Right renal pelvis (tissue), 4 donors: ENCODE data around the gene TSPYL2. TPM values are rescaled to one million over a fixed set of nuclear protein-coding genes. Genes with fewer than 3 reads are reported as not detected.

Experiments used
- DNase-seq, 4 donors: peaks; one replicate each; pipeline ENCODE4 v3.0.0-alpha.2; 2013; ENCODE audit warnings: low read depth in 4 of 4, low spot score in 3 of 4, missing footprints in 1 of 4
- polyA plus RNA-seq, 4 donors: library from polyadenylated mRNA; unstranded; fragments of 120-200 nt; gene quantifications; one replicate each; pipeline ENCODE4 v1.2.1, GENCODE V29; 2013; ENCODE audit not compliant: insufficient read length in 4 of 4

The TSPYL2 gene
- polyA plus RNA-seq, 4 donors, result 24.3 to 41.1 (median 32.4) TPM

DNA sequence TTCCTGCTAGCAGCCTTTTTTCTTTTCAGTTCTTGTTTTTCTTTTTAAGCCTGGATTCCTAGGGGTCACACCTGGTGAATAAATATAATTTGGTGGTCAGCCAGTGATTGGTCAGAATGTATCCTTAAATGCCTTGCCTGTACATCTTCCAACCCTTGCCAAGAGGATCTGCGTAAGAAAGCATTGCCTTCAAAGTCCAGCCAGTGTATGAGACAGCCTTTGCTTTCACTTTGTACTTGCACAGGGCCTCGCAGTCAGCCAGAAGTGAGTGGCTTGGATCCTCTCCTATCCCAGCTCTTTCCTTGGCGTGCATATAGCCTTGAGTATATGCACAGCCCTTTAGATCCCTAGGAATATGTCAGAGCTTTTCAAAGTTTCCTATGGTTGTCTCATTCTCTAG is 33.9 kb downstream of the TSPYL2 start:
- no peak for DNase-seq

DNA sequence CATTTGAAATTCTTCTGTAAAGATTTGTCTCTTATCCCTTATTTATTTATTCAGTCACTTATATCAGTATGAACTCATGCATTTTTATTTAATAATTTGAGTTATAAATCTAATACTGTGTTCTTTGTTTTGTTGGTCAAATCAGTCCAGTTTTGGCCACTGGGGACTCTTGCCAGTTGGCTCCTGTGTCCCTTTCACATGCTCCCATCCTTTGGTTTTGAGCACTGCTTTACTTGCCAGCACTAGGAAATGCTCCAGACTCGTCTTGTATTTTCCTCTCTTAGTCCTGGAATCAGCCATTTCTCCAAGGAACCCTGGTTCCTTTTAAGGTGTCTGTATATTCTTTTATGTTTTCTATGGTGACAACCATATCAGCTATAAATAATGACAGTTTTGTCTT is 39.8 kb downstream of the TSPYL2 start:
- DNase-seq, result no peak

DNA sequence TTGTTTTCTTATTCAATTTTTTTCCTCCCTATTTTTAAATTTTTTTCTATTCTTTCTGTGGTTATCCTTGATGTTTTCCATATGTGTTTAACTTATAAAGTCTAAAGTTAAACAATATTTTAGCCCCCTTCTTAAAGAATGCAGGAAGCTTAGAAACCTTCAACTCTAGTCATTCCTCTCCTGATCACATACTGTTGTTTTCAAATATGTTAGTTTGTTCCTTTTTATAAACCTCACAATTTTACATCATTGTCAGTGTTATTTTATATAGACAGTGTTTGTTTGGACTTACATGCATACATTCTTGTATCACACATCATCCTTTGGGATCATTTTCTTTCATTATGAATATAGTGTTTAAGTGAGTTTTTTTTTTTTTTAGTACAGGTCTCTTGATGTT is 43.3 kb downstream of the TSPYL2 start:
- no peak for DNase-seq

DNA sequence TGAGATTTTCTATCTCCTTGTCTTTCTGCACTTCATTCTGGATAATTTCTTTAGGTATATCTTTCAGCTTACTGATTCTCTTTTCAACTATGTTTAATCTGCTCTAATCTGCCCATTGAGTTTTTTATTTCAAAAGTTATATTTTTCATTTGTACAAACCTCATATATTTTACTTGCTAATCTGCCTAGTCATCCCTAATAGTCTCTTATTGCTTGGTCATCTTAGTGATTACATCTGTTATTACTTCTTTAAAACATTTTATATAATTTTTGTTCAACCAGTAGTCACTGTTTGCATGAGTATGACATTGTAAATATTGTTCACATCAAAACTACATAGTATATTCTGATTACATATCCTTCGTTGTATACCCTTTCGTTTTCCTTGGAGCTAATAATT is 44.2 kb downstream of the TSPYL2 start:
- DNase-seq, result no peak

DNA sequence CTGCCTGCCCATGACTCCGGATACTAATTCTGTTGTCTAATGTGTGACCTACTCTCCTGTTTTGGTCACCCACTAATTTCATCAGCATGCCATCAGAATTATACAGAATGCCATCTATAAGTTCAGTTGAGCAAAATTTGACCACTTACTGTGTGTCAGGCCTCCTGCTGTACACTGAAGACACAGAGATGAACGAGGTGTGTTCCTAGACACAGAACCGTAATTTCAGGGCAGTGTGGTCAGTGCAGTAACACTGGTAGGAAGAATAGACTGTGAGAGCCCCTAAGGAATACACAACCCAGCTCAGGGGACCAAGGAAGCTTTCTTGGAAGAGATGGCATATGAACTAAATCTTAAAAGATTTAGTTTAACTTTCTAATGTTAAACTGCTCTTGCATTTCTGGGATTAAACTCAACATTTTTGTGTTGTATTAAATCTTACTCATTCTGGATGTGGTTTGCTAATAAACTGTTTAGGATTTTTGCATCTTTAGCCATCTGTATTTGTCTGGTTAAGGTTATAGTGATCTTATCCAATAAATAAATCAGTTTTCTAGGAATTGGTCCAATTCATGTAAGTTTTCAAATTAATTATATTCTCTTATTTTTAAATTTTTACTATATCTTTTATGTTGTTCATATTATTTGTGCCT is 46.1 kb downstream of the TSPYL2 start:
- no peak for DNase-seq

DNA sequence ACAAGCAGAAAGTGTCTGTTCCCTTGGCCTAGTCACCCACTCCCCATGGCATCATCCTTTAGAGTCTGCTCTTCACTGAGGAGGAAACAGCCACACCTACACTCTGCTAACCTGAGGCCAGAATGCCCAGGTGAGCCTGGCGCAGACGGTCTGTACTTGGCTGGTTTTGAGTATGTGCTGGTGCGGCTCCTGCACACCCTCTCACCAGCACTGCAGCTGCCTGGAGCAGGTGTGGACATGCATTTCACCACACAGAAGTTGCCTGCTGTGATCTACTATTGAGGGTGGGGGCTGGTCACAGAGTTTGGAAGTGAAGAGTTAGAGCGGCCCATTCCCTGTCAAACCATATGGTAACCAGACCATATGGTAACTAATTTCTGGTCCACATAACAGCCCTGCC is 51.2 kb downstream of the TSPYL2 start:
- no peak for DNase-seq

DNA sequence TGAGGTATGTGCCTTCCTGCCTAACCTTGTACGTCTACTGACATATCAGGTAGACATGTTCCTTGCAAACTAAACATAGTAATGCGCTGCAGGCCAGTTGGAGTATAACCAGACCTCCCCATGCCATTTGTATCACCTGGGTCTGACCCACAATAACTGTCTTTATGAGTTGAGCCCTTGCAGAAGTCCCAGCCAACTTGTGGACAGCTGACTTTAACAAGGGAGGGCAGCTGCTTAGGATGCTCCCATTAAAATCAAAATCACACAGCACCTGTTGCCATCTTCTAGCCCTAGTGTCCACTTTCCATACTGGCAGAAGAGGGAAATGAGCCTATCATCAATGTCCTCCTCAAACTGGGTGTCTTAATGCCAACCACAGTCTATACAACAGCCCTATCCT is 53.4 kb downstream of the TSPYL2 start:
- no peak for DNase-seq

Other genes starting within 250 kb of the TSPYL2 start
- gene XAGE3, start 214.3 kb upstream of the TSPYL2 start, polyA plus RNA-seq, result not detected
- 10 to 100 TPM; 11.3 to 17.7 (median 14.8) TPM for gene FAM156B, start 185.0 kb upstream of the TSPYL2 start, polyA plus RNA-seq
- 10 to 100 TPM; 22.3 to 27.2 (median 26.9) TPM for gene FAM156A, start 123.8 kb upstream of the TSPYL2 start, polyA plus RNA-seq
- 10 to 100 TPM; 14.5 to 17.9 (median 15.2) TPM for gene GPR173, start 33.6 kb upstream of the TSPYL2 start, polyA plus RNA-seq
- 10 to 100 TPM; 11.9 to 35.5 (median 24.0) TPM for gene KANTR, start 11.8 kb downstream of the TSPYL2 start, polyA plus RNA-seq
- gene KDM5C, start 142.8 kb downstream of the TSPYL2 start, polyA plus RNA-seq, result 10 to 100 TPM; 69.2 to 78.8 (median 76.7) TPM
- gene IQSEC2, start 199.2 kb downstream of the TSPYL2 start, polyA plus RNA-seq, result 10 to 100 TPM; 14.0 to 16.6 (median 15.4) TPM